ENCODE data around the gene PEMT.

GRCh38 chr17:17497845-17498520, 93.5 kb downstream of the PEMT start:
- TF ChIP-seq POLR2A (IDR thresholded peaks at IDR 0.05), result no peak
- TF ChIP-seq POLR2AphosphoS5 (IDR thresholded peaks at IDR 0.05), result no peak
- TF ChIP-seq CTCF (IDR thresholded peaks at IDR 0.05), result no peak
- TF ChIP-seq EP300 (IDR thresholded peaks at IDR 0.05; ENCODE audit: low read depth), result no peak

Data from transverse colon (tissue), 4 donors.